Activated CD4-positive, alpha-beta memory T cell treated with anti-CD3 and anti-CD28 coated beads for 36 hours (primary cell): Measurements from ENCODE around the gene CCDC63. TPM values are rescaled to one million over a fixed set of nuclear protein-coding genes. Genes with fewer than 3 reads are reported as not detected.

Experiments
- CTCF ChIA-PET: fragments of 350-600 bp; sonication (Branson Sonifier 250); formaldehyde crosslinking; loops from one replicate; lab custom pipeline; 2021; ENCODE audit warnings: antibody characterized with exemption, inconsistent platforms; lab: Charles Lee
- POLR2A ChIA-PET: fragments of 350-600 bp; sonication (Branson Sonifier 250); formaldehyde crosslinking; loops from one replicate; lab custom pipeline; 2021; ENCODE audit warnings: antibody characterized with exemption; lab: Charles Lee
- DNase-seq: peaks from one replicate; pipeline ENCODE4 v3.0.0-alpha.2; 2020
- H3K27ac Mint-ChIP-seq: one replicate; pipeline ENCODE4 v1.8.0; 2021; ENCODE audit warnings: mixed read lengths
- H3K27me3 Mint-ChIP-seq: one replicate; pipeline ENCODE4 v1.8.0; 2021; ENCODE audit warnings: mixed read lengths
- H3K36me3 Mint-ChIP-seq: one replicate; pipeline ENCODE4 v1.8.0; 2021; ENCODE audit warnings: mixed read lengths
- H3K4me1 Mint-ChIP-seq: one replicate; pipeline ENCODE4 v1.8.0; 2021; ENCODE audit warnings: low read depth, mixed read lengths
- H3K4me3 Mint-ChIP-seq: one replicate; pipeline ENCODE4 v1.8.0; 2021; ENCODE audit warnings: mild to moderate bottlenecking, mixed read lengths
- H3K9me3 Mint-ChIP-seq: one replicate; pipeline ENCODE4 v1.8.0; 2021; ENCODE audit warnings: mixed read lengths
- intact Hi-C: fragments of 100-400 bp; cut with micrococcal nuclease; formaldehyde crosslinking; loops from one replicate; pipeline ENCODE4 v1.15.1; 2023
- total RNA-seq, 2 experiments: library from RNA; stranded (reverse); gene quantifications; one replicate each; pipeline ENCODE4 v1.2.3, GENCODE V29; 2021

Gene CCDC63
- total RNA-seq, 2 experiments from 2014 or later, result not detected

GRCh38 chr12:110888256-110888991 lies 41.6 kb downstream of the CCDC63 start:
- no peak overlapping the region for H3K27ac Mint-ChIP-seq
- no peaks in the 10 kb centered on the region for H3K9me3 Mint-ChIP-seq
- peaks cover 5% of the 10 kb centered on the region for H3K27me3 Mint-ChIP-seq
- CTCF ChIA-PET, result interaction anchor here (0.6 to 2.8 kb wide), 32 partner anchors 8 to 457 kb away, joined by 3 to 18 read pairs (median 4); partner anchors contain the start of genes ARPC3, CCDC63, RAD9B and TCTN1
- intact Hi-C loops, result loop anchor here (2.0 to 5.0 kb wide), 3 partner anchors 62 to 271 kb away; no protein-coding TSS in a partner anchor
- POLR2A ChIA-PET, result no interaction called here
- H3K4me1 Mint-ChIP-seq, result peaks cover 4% of the 10 kb centered on the region
- H3K36me3 Mint-ChIP-seq, result no peaks in the 10 kb centered on the region
- no peak overlapping the region for H3K4me3 Mint-ChIP-seq
- no peak for DNase-seq

GRCh38 chr12:110889361-110889760 lies 42.6 kb downstream of the CCDC63 start:
- ChIA-PET POLR2A (no interaction called here), CTCF (interaction anchor here (0.6 to 2.8 kb wide), 4 partner anchors 8 to 717 kb away, joined by 3 to 12 read pairs (median 8); partner anchors contain the start of gene CCDC63)
- Mint-ChIP-seq H3K9me3 (no peaks in the 10 kb centered on the region), H3K36me3 (no peaks in the 10 kb centered on the region), H3K4me3 (no peak overlapping the region), H3K27ac (no peak overlapping the region), H3K4me1 (peaks cover 4% of the 10 kb centered on the region), H3K27me3 (peaks cover 8% of the 10 kb centered on the region)
- intact Hi-C loops, result loop anchor here (2.0 to 5.0 kb wide), 3 partner anchors 63 to 272 kb away; no protein-coding TSS in a partner anchor
- no peak for DNase-seq

- H3K4me3 Mint-ChIP-seq, result no peak overlapping the region
- ChIA-PET CTCF (interaction anchor here (0.6 to 1.3 kb wide), 6 partner anchors 11 to 589 kb away, joined by 3 to 10 read pairs (median 4); no protein-coding TSS in a partner anchor), POLR2A (no interaction called here)
- intact Hi-C loops, result loop anchor here (1.0 kb wide), 1 partner anchor 130 kb away; no protein-coding TSS in a partner anchor
- H3K27ac Mint-ChIP-seq, result no peak overlapping the region
- no peak for DNase-seq
- H3K36me3 Mint-ChIP-seq, result no peaks in the 10 kb centered on the region
- no peaks in the 10 kb centered on the region for H3K9me3 Mint-ChIP-seq
- peaks cover 2% of the 10 kb centered on the region for H3K4me1 Mint-ChIP-seq
- H3K27me3 Mint-ChIP-seq, result peaks cover 14% of the 10 kb centered on the region
Measured at GRCh38 chr12:110893956-110894355, 47.2 kb downstream of the CCDC63 start.

GRCh38 chr12:110896559-110896958 lies 49.8 kb downstream of the CCDC63 start:
- no peaks in the 10 kb centered on the region for H3K36me3 Mint-ChIP-seq
- intact Hi-C loops, result no loop called here
- H3K9me3 Mint-ChIP-seq, result no peaks in the 10 kb centered on the region
- no peak for DNase-seq
- POLR2A ChIA-PET, result no interaction called here
- H3K4me3 Mint-ChIP-seq, result no peak overlapping the region
- peaks cover 2% of the 10 kb centered on the region for H3K4me1 Mint-ChIP-seq
- no peak overlapping the region for H3K27ac Mint-ChIP-seq
- H3K27me3 Mint-ChIP-seq, result peaks cover 14% of the 10 kb centered on the region
- CTCF ChIA-PET, result interaction anchor here (1.1 to 3.4 kb wide), 4 partner anchors 8 to 416 kb away, joined by 4 to 12 read pairs (median 4); no protein-coding TSS in a partner anchor

GRCh38 chr12:110901401-110901800 lies 54.6 kb downstream of the CCDC63 start:
- ChIA-PET POLR2A (no interaction called here), CTCF (no interaction called here)
- Mint-ChIP-seq H3K9me3 (no peaks in the 10 kb centered on the region), H3K4me3 (no peak overlapping the region), H3K27ac (no peak overlapping the region), H3K36me3 (no peaks in the 10 kb centered on the region), H3K4me1 (peaks cover 3% of the 10 kb centered on the region), H3K27me3 (peaks cover 1% of the 10 kb centered on the region)
- no peak for DNase-seq
- intact Hi-C loops, result no loop called here

- Mint-ChIP-seq H3K27ac (no peak overlapping the region), H3K4me3 (no peak overlapping the region), H3K36me3 (no peaks in the 10 kb centered on the region), H3K9me3 (no peaks in the 10 kb centered on the region), H3K27me3 (peaks cover 2% of the 10 kb centered on the region), H3K4me1 (peaks cover 3% of the 10 kb centered on the region)
- no peak for DNase-seq
- intact Hi-C loops, result no loop called here
- ChIA-PET CTCF (no interaction called here), POLR2A (no interaction called here)
Measured at GRCh38 chr12:110903511-110903910, 56.7 kb downstream of the CCDC63 start.

- Mint-ChIP-seq H3K9me3 (no peaks in the 10 kb centered on the region), H3K27me3 (peaks cover 3% of the 10 kb centered on the region), H3K4me1 (peaks cover 3% of the 10 kb centered on the region), H3K4me3 (no peak overlapping the region), H3K27ac (no peak overlapping the region), H3K36me3 (no peaks in the 10 kb centered on the region)
- CTCF ChIA-PET, result no interaction called here
- intact Hi-C loops, result no loop called here
- POLR2A ChIA-PET, result no interaction called here
- DNase-seq, result no peak
Measured at GRCh38 chr12:110906083-110906482, 59.3 kb downstream of the CCDC63 start.

- no peak overlapping the region for H3K4me3 Mint-ChIP-seq
- no peaks in the 10 kb centered on the region for H3K36me3 Mint-ChIP-seq
- ChIA-PET POLR2A (no interaction called here), CTCF (interaction anchor here (1.4 kb wide), 1 partner anchor 19 kb away, joined by 4 read pairs; no protein-coding TSS in a partner anchor)
- no peak overlapping the region for H3K27ac Mint-ChIP-seq
- peaks cover 3% of the 10 kb centered on the region for H3K4me1 Mint-ChIP-seq
- H3K27me3 Mint-ChIP-seq, result peaks cover 3% of the 10 kb centered on the region
- no peaks in the 10 kb centered on the region for H3K9me3 Mint-ChIP-seq
- DNase-seq, result no peak
- intact Hi-C loops, result no loop called here
Measured at GRCh38 chr12:110906516-110906915, 59.7 kb downstream of the CCDC63 start.

- H3K9me3 Mint-ChIP-seq, result no peaks in the 10 kb centered on the region
Measured at GRCh38 chr12:110906985-110907384, 60.2 kb downstream of the CCDC63 start.

GRCh38 chr12:110907583-110907982 lies 60.8 kb downstream of the CCDC63 start:
- intact Hi-C loops, result no loop called here
- Mint-ChIP-seq H3K4me1 (peaks cover 3% of the 10 kb centered on the region), H3K9me3 (no peaks in the 10 kb centered on the region), H3K27ac (no peak overlapping the region), H3K36me3 (no peaks in the 10 kb centered on the region), H3K4me3 (no peak overlapping the region), H3K27me3 (peaks cover 3% of the 10 kb centered on the region)
- POLR2A ChIA-PET, result no interaction called here
- CTCF ChIA-PET, result interaction anchor here (1.4 kb wide), 1 partner anchor 20 kb away, joined by 4 read pairs; no protein-coding TSS in a partner anchor
- no peak for DNase-seq

More at GRCh38 chr12:110906985-110907384, 60.2 kb downstream of the CCDC63 start:
- no peak for DNase-seq
- no peaks in the 10 kb centered on the region for H3K36me3 Mint-ChIP-seq
- ChIA-PET POLR2A (no interaction called here), CTCF (interaction anchor here (1.4 kb wide), 1 partner anchor 19 kb away, joined by 4 read pairs; no protein-coding TSS in a partner anchor)
- no peak overlapping the region for H3K27ac Mint-ChIP-seq
- H3K4me3 Mint-ChIP-seq, result no peak overlapping the region
- H3K27me3 Mint-ChIP-seq, result peaks cover 3% of the 10 kb centered on the region
- peaks cover 3% of the 10 kb centered on the region for H3K4me1 Mint-ChIP-seq
- intact Hi-C loops, result no loop called here

- POLR2A ChIA-PET, result no interaction called here
- H3K4me3 Mint-ChIP-seq, result no peak overlapping the region
- no peaks in the 10 kb centered on the region for H3K36me3 Mint-ChIP-seq
- CTCF ChIA-PET, result interaction anchor here (0.6 to 1.1 kb wide), 2 partner anchors 12 to 1311 kb away, joined by 3 to 4 read pairs; no protein-coding TSS in a partner anchor
- H3K4me1 Mint-ChIP-seq, result peaks cover 3% of the 10 kb centered on the region
- H3K27ac Mint-ChIP-seq, result no peak overlapping the region
- H3K27me3 Mint-ChIP-seq, result peaks cover 3% of the 10 kb centered on the region
- DNase-seq, result no peak
- intact Hi-C loops, result no loop called here
- no peaks in the 10 kb centered on the region for H3K9me3 Mint-ChIP-seq
Measured at GRCh38 chr12:110908377-110909152, 61.8 kb downstream of the CCDC63 start.

GRCh38 chr12:110912263-110912662 lies 65.5 kb downstream of the CCDC63 start:
- H3K9me3 Mint-ChIP-seq, result no peaks in the 10 kb centered on the region
- ChIA-PET POLR2A (no interaction called here), CTCF (interaction anchor here (0.6 to 2.5 kb wide), 2 partner anchors 18 to 25 kb away, joined by 3 to 6 read pairs; no protein-coding TSS in a partner anchor)

More at GRCh38 chr12:110912263-110912662, 65.5 kb downstream of the CCDC63 start:
- Mint-ChIP-seq H3K4me3 (no peak overlapping the region), H3K27ac (no peak overlapping the region), H3K36me3 (no peaks in the 10 kb centered on the region), H3K27me3 (peaks cover 6% of the 10 kb centered on the region), H3K4me1 (no peaks in the 10 kb centered on the region)
- intact Hi-C loops, result no loop called here
- DNase-seq, result no peak
